ENCODE measurements around the gene TACC2.
A peak's percentile ranks its signal among the peaks of the same experiment; 100 is the strongest.

TACC2 gene

GRCh38 chr10:122149561-122150505 is 160.9 kb downstream of the TACC2 start:
- no peak for DNase-seq

GRCh38 chr10:122151121-122151694 is 162.2 kb downstream of the TACC2 start:
- no peak for DNase-seq

GRCh38 chr10:122152544-122152943 is 163.6 kb downstream of the TACC2 start:
- DNase-seq, result no peak

- DNase-seq, result no peak
Observed at GRCh38 chr10:122154031-122154544, 165.1 kb downstream of the TACC2 start.

GRCh38 chr10:122154545-122155366 is 165.8 kb downstream of the TACC2 start:
- DNase-seq, result peak; percentile 28

- DNase-seq, result no peak
Observed at GRCh38 chr10:122157451-122157850, 168.5 kb downstream of the TACC2 start.

GRCh38 chr10:122158362-122158761 is 169.4 kb downstream of the TACC2 start:
- no peak for DNase-seq

GRCh38 chr10:122159141-122159970 is 170.4 kb downstream of the TACC2 start:
- no peak for DNase-seq

- no peak for DNase-seq
Observed at GRCh38 chr10:122161795-122162194, 172.8 kb downstream of the TACC2 start.

- DNase-seq, result no peak
Observed at GRCh38 chr10:122162671-122163173, 173.8 kb downstream of the TACC2 start.

GRCh38 chr10:122163174-122164022 is 174.4 kb downstream of the TACC2 start:
- DNase-seq, result no peak

GRCh38 chr10:122164023-122164601 is 175.1 kb downstream of the TACC2 start:
- DNase-seq, result no peak

GRCh38 chr10:122164815-122165483 is 176.0 kb downstream of the TACC2 start:
- no peak for DNase-seq

GRCh38 chr10:122165484-122166276 is 176.7 kb downstream of the TACC2 start:
- no peak for DNase-seq

- DNase-seq, result no peak
Observed at GRCh38 chr10:122168101-122168500, 179.1 kb downstream of the TACC2 start.

- DNase-seq, result no peak
Observed at GRCh38 chr10:122168598-122169394, 179.8 kb downstream of the TACC2 start.

- DNase-seq, result no peak
Observed at GRCh38 chr10:122170802-122171201, 181.8 kb downstream of the TACC2 start.

Data from HCEC 1CT (cell line).